ENCODE results near the gene USP48.

Gene USP48

GRCh38 chr1:21750841-21751240 is 32.1 kb downstream of the USP48 start:
- no peaks in the 10 kb centered on the region for H3K27me3 Mint-ChIP-seq (ENCODE audit: low read depth)
- H3K36me3 Mint-ChIP-seq (ENCODE audit: low read depth): peaks cover 44% of the 10 kb centered on the region
- no peaks in the 10 kb centered on the region for H3K9me3 Mint-ChIP-seq
- no peak for TF ChIP-seq CTCF (IDR thresholded peaks at IDR 0.05; ENCODE audit: unreplicated experiment in 3 of 3)
- no peak overlapping the region for H3K4me3 Mint-ChIP-seq
- peaks cover 6% of the 10 kb centered on the region for H3K4me1 Mint-ChIP-seq
- H3K27ac Mint-ChIP-seq: no peak overlapping the region

GRCh38 chr1:21749859-21750468 is 33.0 kb downstream of the USP48 start:
- H3K27ac Mint-ChIP-seq: no peak overlapping the region
- no peak for TF ChIP-seq CTCF (IDR thresholded peaks at IDR 0.05; ENCODE audit: unreplicated experiment in 3 of 3)
- no peaks in the 10 kb centered on the region for H3K9me3 Mint-ChIP-seq

DNA sequence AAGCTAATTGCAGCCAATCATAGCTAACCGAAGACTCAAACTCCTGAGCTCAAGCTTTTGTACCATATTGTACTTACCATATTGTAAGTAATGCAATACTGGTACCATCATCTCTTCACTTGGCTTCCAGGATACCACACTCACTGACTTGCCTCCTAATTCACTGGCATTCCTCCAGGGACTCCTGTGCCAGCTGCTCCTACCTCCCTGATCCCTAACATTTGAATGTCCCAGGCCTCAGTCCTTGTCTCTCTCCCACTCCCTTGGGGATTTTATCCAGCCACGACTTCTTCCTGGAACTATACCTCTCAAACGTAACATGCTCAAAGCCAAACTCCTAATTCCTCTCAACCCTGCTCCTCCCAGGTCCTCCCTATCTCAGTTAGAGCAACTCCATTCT is 33.8 kb downstream of the USP48 start:
- no peak overlapping the region for H3K27ac Mint-ChIP-seq
- H3K9me3 Mint-ChIP-seq: no peaks in the 10 kb centered on the region
- H3K36me3 Mint-ChIP-seq (ENCODE audit: low read depth): peaks cover 38% of the 10 kb centered on the region
- peaks cover 6% of the 10 kb centered on the region for H3K4me1 Mint-ChIP-seq
- H3K4me3 Mint-ChIP-seq: no peak overlapping the region
- TF ChIP-seq CTCF (IDR thresholded peaks at IDR 0.05; ENCODE audit: unreplicated experiment in 3 of 3): no peak
- H3K27me3 Mint-ChIP-seq (ENCODE audit: low read depth): no peaks in the 10 kb centered on the region

More at GRCh38 chr1:21749859-21750468, 33.0 kb downstream of the USP48 start:
- H3K4me1 Mint-ChIP-seq: peaks cover 6% of the 10 kb centered on the region
- no peaks in the 10 kb centered on the region for H3K27me3 Mint-ChIP-seq (ENCODE audit: low read depth)
- H3K36me3 Mint-ChIP-seq (ENCODE audit: low read depth): peaks cover 46% of the 10 kb centered on the region
- H3K4me3 Mint-ChIP-seq: no peak overlapping the region

DNA sequence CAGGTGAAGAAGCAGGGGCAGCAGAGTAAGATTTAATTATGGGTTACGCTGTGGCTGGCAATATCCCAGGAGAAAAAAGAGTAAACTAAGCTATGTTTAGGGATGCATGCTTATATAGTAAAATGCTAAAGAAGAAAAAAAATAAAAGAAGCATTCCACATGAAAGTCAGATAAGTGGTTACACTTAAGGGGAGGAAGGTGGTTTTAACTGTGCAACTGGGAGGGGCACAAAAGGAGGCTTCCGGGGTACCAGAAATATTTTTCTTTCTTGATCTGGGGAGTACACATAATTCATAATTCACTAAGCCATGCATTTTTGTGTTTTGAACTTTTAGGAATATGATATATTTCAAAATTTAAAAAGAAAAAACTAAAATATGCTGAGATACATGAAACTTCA is 39.5 kb downstream of the USP48 start:
- Mint-ChIP-seq H3K4me1 (peaks cover 5% of the 10 kb centered on the region), H3K27ac (no peak overlapping the region), H3K9me3 (no peaks in the 10 kb centered on the region), H3K36me3 (ENCODE audit: low read depth) (peaks cover 36% of the 10 kb centered on the region), H3K27me3 (ENCODE audit: low read depth) (no peaks in the 10 kb centered on the region), H3K4me3 (no peak overlapping the region)
- no peak for TF ChIP-seq CTCF (IDR thresholded peaks at IDR 0.05; ENCODE audit: unreplicated experiment in 3 of 3)

DNA sequence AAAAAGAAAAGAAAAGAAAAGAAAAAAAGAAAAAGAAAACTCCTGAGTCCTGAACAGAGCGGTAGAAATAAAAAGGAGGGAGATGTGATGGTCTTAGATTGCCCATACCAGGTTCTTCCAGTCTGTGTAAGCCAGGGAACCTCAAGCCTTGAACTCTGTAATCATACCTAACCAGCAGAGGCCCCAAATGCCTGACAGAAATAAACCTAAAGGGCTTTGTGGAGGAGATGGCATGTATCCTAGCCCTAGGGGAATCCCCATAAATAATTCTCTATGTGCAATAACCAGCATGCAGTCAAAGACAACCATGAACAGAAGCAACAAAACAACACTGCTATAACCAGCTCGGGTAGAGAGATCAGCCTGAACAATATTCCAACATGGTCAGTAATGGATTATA is 40.4 kb downstream of the USP48 start:
- H3K4me1 Mint-ChIP-seq: peaks cover 5% of the 10 kb centered on the region
- no peaks in the 10 kb centered on the region for H3K27me3 Mint-ChIP-seq (ENCODE audit: low read depth)
- H3K9me3 Mint-ChIP-seq: no peaks in the 10 kb centered on the region
- no peak overlapping the region for H3K27ac Mint-ChIP-seq
- peaks cover 36% of the 10 kb centered on the region for H3K36me3 Mint-ChIP-seq (ENCODE audit: low read depth)
- TF ChIP-seq CTCF (IDR thresholded peaks at IDR 0.05; ENCODE audit: unreplicated experiment in 3 of 3): no peak
- no peak overlapping the region for H3K4me3 Mint-ChIP-seq

DNA sequence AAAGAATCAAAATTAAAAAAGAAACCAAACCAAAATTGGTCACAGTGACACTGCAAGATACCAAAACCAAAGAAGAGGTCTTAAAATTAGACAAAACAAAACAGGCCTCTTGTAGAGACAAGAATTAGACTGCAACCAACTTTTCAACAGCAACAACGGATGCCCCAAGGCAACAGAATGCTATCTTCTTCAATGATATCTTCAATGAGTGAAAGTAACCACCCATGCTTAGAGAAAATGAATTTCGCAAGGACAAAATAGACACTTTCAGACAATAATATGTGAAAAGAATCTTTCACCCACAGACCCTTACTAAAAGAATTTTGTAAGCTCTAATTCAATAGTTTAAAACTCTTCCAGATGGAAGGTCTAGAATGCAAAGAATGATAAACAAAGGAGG is 41.7 kb downstream of the USP48 start:
- Mint-ChIP-seq H3K27ac (no peak overlapping the region), H3K4me3 (no peak overlapping the region), H3K4me1 (peaks cover 14% of the 10 kb centered on the region), H3K9me3 (no peaks in the 10 kb centered on the region), H3K36me3 (ENCODE audit: low read depth) (peaks cover 44% of the 10 kb centered on the region), H3K27me3 (ENCODE audit: low read depth) (no peaks in the 10 kb centered on the region)
- TF ChIP-seq CTCF (IDR thresholded peaks at IDR 0.05; ENCODE audit: unreplicated experiment in 3 of 3): no peak
